H9 (cell line): ENCODE measurements around the gene SPIN1. TPM values are rescaled to one million over a fixed set of nuclear protein-coding genes. Genes with fewer than 3 reads are reported as not detected.
A peak's percentile ranks its signal among the peaks of the same experiment; 100 is the strongest.

Experiments
- DNase-seq: peaks from one replicate; pipeline ENCODE4 v3.0.0-alpha.2; 2017
- H2AFZ ChIP-seq: one replicate; pipeline ENCODE4 v1.6.1; 2013; ENCODE audit warnings: mild to moderate bottlenecking, low read length, control low read depth, moderate library complexity
- H2AK5ac ChIP-seq: 2 replicates; pipeline ENCODE4 v1.6.1; 2013; ENCODE audit warnings: low read length, control low read depth, mixed read lengths; ENCODE audit not compliant: insufficient read length
- H2BK120ac ChIP-seq: one replicate; pipeline ENCODE4 v1.6.1; 2013; ENCODE audit warnings: low read depth, mild to moderate bottlenecking, low read length, control low read depth, inconsistent platforms; ENCODE audit not compliant: poor library complexity, severe bottlenecking
- H2BK12ac ChIP-seq: 2 replicates; pipeline ENCODE4 v1.6.1; 2013; ENCODE audit warnings: low read length, control low read depth, mixed read lengths, low read depth; ENCODE audit not compliant: insufficient read length
- H2BK15ac ChIP-seq: 2 replicates; pipeline ENCODE4 v1.6.1; 2013; ENCODE audit warnings: low read depth, low read length, control low read depth
- H2BK20ac ChIP-seq: one replicate; pipeline ENCODE4 v1.6.1; 2013; ENCODE audit warnings: low read depth, mild to moderate bottlenecking, low read length, control low read depth, inconsistent platforms; ENCODE audit not compliant: poor library complexity, severe bottlenecking
- H2BK5ac ChIP-seq: 2 replicates; pipeline ENCODE4 v1.6.1; 2013; ENCODE audit warnings: low read length, control low read depth, mixed read lengths; ENCODE audit not compliant: insufficient read length
- H3K14ac ChIP-seq: 2 replicates; pipeline ENCODE4 v1.6.1; 2013; ENCODE audit warnings: low read length, control low read depth; ENCODE audit not compliant: insufficient read depth
- H3K18ac ChIP-seq: 2 replicates; pipeline ENCODE4 v1.6.1; 2013; ENCODE audit warnings: low read depth, mild to moderate bottlenecking, mixed read lengths, low read length, control low read depth; ENCODE audit not compliant: insufficient read length
- H3K23ac ChIP-seq: 2 replicates; pipeline ENCODE4 v1.6.1; 2013; ENCODE audit warnings: low read length, control low read depth, mixed read lengths, low read depth; ENCODE audit not compliant: insufficient read length
- H3K23me2 ChIP-seq: 2 replicates; pipeline ENCODE4 v1.6.1; 2013; ENCODE audit warnings: low read depth, mild to moderate bottlenecking, mixed read lengths, low read length, control low read depth; ENCODE audit not compliant: insufficient read length, poor library complexity, severe bottlenecking
- H3K27ac ChIP-seq: 2 replicates; pipeline ENCODE4 v1.5.1; 2013; ENCODE audit warnings: low read length, control low read depth, mixed read lengths, low read depth; ENCODE audit not compliant: insufficient read length
- H3K27me3 ChIP-seq: 2 replicates; pipeline ENCODE4 v1.6.1; 2013; ENCODE audit warnings: low read length, control low read depth, inconsistent platforms; ENCODE audit not compliant: insufficient read depth
- H3K4ac ChIP-seq: 2 replicates; pipeline ENCODE4 v1.6.1; 2013; ENCODE audit warnings: low read depth, mild to moderate bottlenecking, control low read depth, inconsistent platforms, low read length, moderate library complexity
- H3K4me1 ChIP-seq: 2 replicates; pipeline ENCODE4 v1.6.1; 2013; ENCODE audit warnings: low read length, control low read depth, inconsistent platforms; ENCODE audit not compliant: insufficient read depth
- H3K4me2 ChIP-seq: 2 replicates; pipeline ENCODE4 v1.6.1; 2013; ENCODE audit warnings: low read length, control low read depth, mixed read lengths; ENCODE audit not compliant: insufficient read length, insufficient read depth
- H3K56ac ChIP-seq: 2 replicates; pipeline ENCODE4 v1.6.1; 2013; ENCODE audit warnings: low read depth, mild to moderate bottlenecking, mixed read lengths, low read length, control low read depth; ENCODE audit not compliant: insufficient read length
- H3K79me1 ChIP-seq: 2 replicates; pipeline ENCODE4 v1.6.1; 2013; ENCODE audit warnings: low read depth, mild to moderate bottlenecking, moderate library complexity, low read length, control low read depth, inconsistent platforms; ENCODE audit not compliant: insufficient read depth, poor library complexity, severe bottlenecking
- H3K79me2 ChIP-seq: 2 replicates; pipeline ENCODE4 v1.6.1; 2013; ENCODE audit warnings: low read length, control low read depth, inconsistent platforms; ENCODE audit not compliant: insufficient read depth
- H3K9ac ChIP-seq: 2 replicates; pipeline ENCODE4 v1.6.1; 2013; ENCODE audit warnings: low read length, control low read depth, mixed read lengths; ENCODE audit not compliant: insufficient read length; ENCODE audit errors: extremely low read depth
- H3K9me3 ChIP-seq: one replicate; pipeline ENCODE4 v1.6.1; 2013; ENCODE audit warnings: low read depth, low read length, inconsistent platforms; ENCODE audit not compliant: control insufficient read depth
- H3T11ph ChIP-seq: one replicate; pipeline ENCODE4 v1.6.1; 2013; ENCODE audit warnings: mild to moderate bottlenecking, low read length, control low read depth, inconsistent platforms
- H4K20me1 ChIP-seq: one replicate; pipeline ENCODE4 v1.6.1; 2013; ENCODE audit not compliant: control insufficient read depth, insufficient read length, insufficient read depth
- H4K5ac ChIP-seq: 2 replicates; pipeline ENCODE4 v1.6.1; 2013; ENCODE audit warnings: low read depth, mild to moderate bottlenecking, mixed read lengths, low read length, control low read depth; ENCODE audit not compliant: insufficient read length
- H4K8ac ChIP-seq: replicated peaks from 2 replicates; pipeline ENCODE4 v1.6.1; 2013; ENCODE audit warnings: low read length, control low read depth, mixed read lengths, low read depth; ENCODE audit not compliant: insufficient read length
- H4K91ac ChIP-seq: 2 replicates; pipeline ENCODE4 v1.6.1; 2013; ENCODE audit warnings: low read depth, mild to moderate bottlenecking, moderate library complexity, mixed read lengths, low read length, control low read depth; ENCODE audit not compliant: insufficient read length
- H3K27ac Mint-ChIP-seq, 3 experiments: 2 replicates in 2 of 3; 3 replicates in 1 of 3; pipeline ENCODE4 v1.8.0; 2020 to 2021; ENCODE audit warnings: mixed read lengths in 3 of 3, mild to moderate bottlenecking in 1 of 3, moderate library complexity in 1 of 3
- H3K27me3 Mint-ChIP-seq: 2 replicates; pipeline ENCODE4 v1.8.0; 2021; ENCODE audit warnings: low read depth, mild to moderate bottlenecking, moderate library complexity, mixed read lengths
- H3K36me3 Mint-ChIP-seq, 3 experiments: 2 replicates in 2 of 3; 3 replicates in 1 of 3; pipeline ENCODE4 v1.8.0; 2020 to 2021; ENCODE audit warnings: low read depth in 3 of 3, mixed read lengths in 3 of 3; ENCODE audit not compliant: insufficient read depth in 1 of 3
- H3K4me1 Mint-ChIP-seq, 2 experiments: 2 replicates each; pipeline ENCODE4 v1.8.0; 2020; ENCODE audit warnings: mixed read lengths in 2 of 2
- H3K4me3 Mint-ChIP-seq, 2 experiments: 2 replicates in 1 of 2; 3 replicates in 1 of 2; pipeline ENCODE4 v1.8.0; 2020 to 2021; ENCODE audit warnings: mild to moderate bottlenecking in 2 of 2, mixed read lengths in 2 of 2, moderate library complexity in 1 of 2
- H3K9me3 Mint-ChIP-seq, 2 experiments: 2 replicates in 1 of 2; 3 replicates in 1 of 2; pipeline ENCODE4 v1.8.0; 2020; ENCODE audit warnings: mild to moderate bottlenecking in 2 of 2, mixed read lengths in 2 of 2, moderate library complexity in 1 of 2
- WGBS: extraction: QIAGEN DNeasy Blood & Tissue Kit; methylation state at CpG from one replicate; pipeline ENCODE4 v1.1.7; 2013; ENCODE audit warnings: missing lambda C conversion rate, low lambda C conversion rate, mixed read lengths; ENCODE audit not compliant: insufficient read length; ENCODE audit errors: extremely low coverage; 5-methylcytosine and 5-hydroxymethylcytosine counted together
- total RNA-seq: library from RNA; stranded (reverse); gene quantifications from 2 replicates; pipeline ENCODE4 v1.2.1, GENCODE V29; 2021
- TF ChIP-seq, protein P1 (sequence below): fragments of 200-600 bp; sonication (generic); conservative IDR thresholded peaks from 3 replicates; pipeline ENCODE4 v1.8.0; 2021; ENCODE audit warnings: antibody characterized with exemption, mild to moderate bottlenecking

SPIN1 gene
- total RNA-seq, 1 experiment from 2014 or later = 136 TPM

DNA sequence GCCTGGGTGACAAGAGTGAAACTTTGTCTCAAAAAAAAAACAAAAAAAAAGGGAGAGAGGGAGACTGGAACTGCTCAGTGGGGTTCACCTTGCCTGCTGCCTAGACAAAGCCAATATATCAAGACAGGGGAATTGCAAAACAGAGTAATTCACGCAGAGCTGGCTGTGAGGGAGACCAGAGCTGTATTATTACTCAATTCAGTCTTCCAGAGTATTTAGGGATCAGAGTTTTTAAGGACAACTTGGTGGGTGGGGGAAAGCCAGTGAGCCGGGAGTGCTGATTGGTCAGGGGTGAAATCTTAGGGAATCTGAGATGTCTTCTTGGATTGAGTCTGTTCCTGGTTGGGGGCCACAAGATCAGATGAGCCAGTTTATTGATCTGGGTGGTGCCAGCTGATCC is 25.6 kb upstream of the SPIN1 start:
- Histone ChIP-seq H4K91ac (no peak overlapping the region), H3K27ac (no peak overlapping the region), H2BK20ac (no peak overlapping the region), H3K23ac (no peak overlapping the region), H3K9ac (no peak overlapping the region), H3K56ac (no peak overlapping the region), H3K4me2 (no peak overlapping the region), H2BK12ac (no peak overlapping the region), H3K27me3 (no peaks in the 10 kb centered on the region), H3K14ac (no peak overlapping the region), H3K79me1 (no peaks in the 10 kb centered on the region), H2BK15ac (no peak overlapping the region), H3K79me2 (no peaks in the 10 kb centered on the region), H2AK5ac (no peak overlapping the region), H4K5ac (no peak overlapping the region), H3K4me1 (no peaks in the 10 kb centered on the region; the same call in 1 of the 2 replicates), H3T11ph (no peak overlapping the region), H3K9me3 (peaks cover under 1% of the 10 kb centered on the region), H2BK5ac (no peak overlapping the region), H4K8ac (no peak overlapping the region), H2BK120ac (no peak overlapping the region), H4K20me1 (no peaks in the 10 kb centered on the region), H2AFZ (no peak overlapping the region), H3K18ac (no peak overlapping the region), H3K23me2 (no peaks in the 10 kb centered on the region), H3K4ac (no peak overlapping the region)
- TF ChIP-seq, protein P1, sequence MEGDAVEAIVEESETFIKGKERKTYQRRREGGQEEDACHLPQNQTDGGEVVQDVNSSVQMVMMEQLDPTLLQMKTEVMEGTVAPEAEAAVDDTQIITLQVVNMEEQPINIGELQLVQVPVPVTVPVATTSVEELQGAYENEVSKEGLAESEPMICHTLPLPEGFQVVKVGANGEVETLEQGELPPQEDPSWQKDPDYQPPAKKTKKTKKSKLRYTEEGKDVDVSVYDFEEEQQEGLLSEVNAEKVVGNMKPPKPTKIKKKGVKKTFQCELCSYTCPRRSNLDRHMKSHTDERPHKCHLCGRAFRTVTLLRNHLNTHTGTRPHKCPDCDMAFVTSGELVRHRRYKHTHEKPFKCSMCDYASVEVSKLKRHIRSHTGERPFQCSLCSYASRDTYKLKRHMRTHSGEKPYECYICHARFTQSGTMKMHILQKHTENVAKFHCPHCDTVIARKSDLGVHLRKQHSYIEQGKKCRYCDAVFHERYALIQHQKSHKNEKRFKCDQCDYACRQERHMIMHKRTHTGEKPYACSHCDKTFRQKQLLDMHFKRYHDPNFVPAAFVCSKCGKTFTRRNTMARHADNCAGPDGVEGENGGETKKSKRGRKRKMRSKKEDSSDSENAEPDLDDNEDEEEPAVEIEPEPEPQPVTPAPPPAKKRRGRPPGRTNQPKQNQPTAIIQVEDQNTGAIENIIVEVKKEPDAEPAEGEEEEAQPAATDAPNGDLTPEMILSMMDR = no peak
- no peaks in the 10 kb centered on the region for H3K27me3 Mint-ChIP-seq
- peaks cover 10 to 11% of the 10 kb centered on the region in 2 experiments for H3K4me1 Mint-ChIP-seq
- H3K4me3 Mint-ChIP-seq = no peak overlapping the region
- no peak for DNase-seq
- H3K9me3 Mint-ChIP-seq = peaks cover 8 to 13% of the 10 kb centered on the region in 2 experiments
- no CpG with 5 or more reads among the region's 2 CpGs for WGBS
- peaks cover 4 to 15% (median 6%) of the 10 kb centered on the region in 3 experiments; a peak in 5 of 7 replicates for H3K36me3 Mint-ChIP-seq
- H3K27ac Mint-ChIP-seq = peak overlapping the region; percentile 36 to 51 (median 48); a peak in 3 of 7 replicates
